Endothelial cell (in vitro differentiated cells): ENCODE data around the gene SMIM23. TPM values are rescaled to one million over a fixed set of nuclear protein-coding genes. Genes with fewer than 3 reads are reported as not detected.

Source experiments
- DNase-seq: peaks from one replicate; pipeline ENCODE4 v3.0.0; 2021; ENCODE audit warnings: low spot score
- H3K27ac Mint-ChIP-seq: one replicate; pipeline ENCODE4 v1.8.0; 2021; ENCODE audit warnings: mixed read lengths, inconsistent platforms; ENCODE audit not compliant: unreplicated experiment
- H3K27me3 Mint-ChIP-seq: one replicate; pipeline ENCODE4 v1.8.0; 2021; ENCODE audit warnings: mild to moderate bottlenecking, moderate library complexity, mixed read lengths, inconsistent platforms; ENCODE audit not compliant: unreplicated experiment
- H3K36me3 Mint-ChIP-seq: one replicate; pipeline ENCODE4 v1.8.0; 2021; ENCODE audit warnings: mild to moderate bottlenecking, low read depth, mixed read lengths, inconsistent platforms; ENCODE audit not compliant: unreplicated experiment
- H3K4me1 Mint-ChIP-seq: one replicate; pipeline ENCODE4 v1.8.0; 2021; ENCODE audit warnings: mild to moderate bottlenecking, mixed read lengths, inconsistent platforms; ENCODE audit not compliant: unreplicated experiment
- H3K4me3 Mint-ChIP-seq: one replicate; pipeline ENCODE4 v1.8.0; 2021; ENCODE audit warnings: mild to moderate bottlenecking, mixed read lengths, inconsistent platforms; ENCODE audit not compliant: unreplicated experiment
- H3K9me3 Mint-ChIP-seq: one replicate; pipeline ENCODE4 v1.8.0; 2021; ENCODE audit warnings: mixed read lengths, inconsistent platforms; ENCODE audit not compliant: unreplicated experiment
- total RNA-seq: library from RNA; stranded (reverse); fragmentation: NEBNext Ultra II Directional; extraction: Animal tissue kit (Norgen Biotek cat#: 25700); gene quantifications from one replicate; pipeline ENCODE4 v1.2.1, GENCODE V29; 2021; ENCODE audit not compliant: unreplicated experiment
- TF ChIP-seq, protein P1 (sequence below): fragments of 200-600 bp; sonication (generic); IDR thresholded peaks from one replicate; pipeline ENCODE4 v1.5.0; 2021; ENCODE audit warnings: antibody characterized with exemption; ENCODE audit not compliant: unreplicated experiment

SMIM23 gene
- total RNA-seq, 1 donor from 2014 or later = not detected

GRCh38 chr5:171832775-171833174 is 47.2 kb downstream of the SMIM23 start:
- DNase-seq = no peak
- Mint-ChIP-seq H3K4me3 (no peak overlapping the region), H3K9me3 (peaks cover 7% of the 10 kb centered on the region)

DNA sequence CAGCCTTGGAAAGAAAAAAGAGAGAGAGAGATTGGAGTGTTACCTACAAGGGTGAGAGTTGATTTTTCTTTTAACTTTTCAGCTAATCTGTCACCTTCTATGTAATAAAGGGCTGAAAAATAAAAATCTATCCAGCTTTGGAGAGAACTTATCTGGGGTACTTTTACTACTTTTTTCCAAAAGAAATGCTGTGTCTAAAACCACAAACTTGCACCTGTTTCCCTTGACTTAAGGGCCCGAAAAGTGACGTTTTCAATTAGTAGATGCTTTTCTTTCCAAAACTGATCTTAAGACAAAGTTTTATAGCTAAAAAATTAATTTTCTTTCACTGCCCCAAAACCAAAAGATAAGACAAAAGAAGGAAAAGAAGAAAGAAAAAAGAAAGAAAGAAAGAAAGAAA is 48.8 kb downstream of the SMIM23 start:
- DNase-seq = no peak
- Mint-ChIP-seq H3K4me3 (no peak overlapping the region), H3K9me3 (peaks cover 7% of the 10 kb centered on the region), H3K4me1 (no peaks in the 10 kb centered on the region), H3K27ac (no peak overlapping the region), H3K27me3 (peaks cover 2% of the 10 kb centered on the region), H3K36me3 (peaks cover 25% of the 10 kb centered on the region)
- TF ChIP-seq, protein P1, sequence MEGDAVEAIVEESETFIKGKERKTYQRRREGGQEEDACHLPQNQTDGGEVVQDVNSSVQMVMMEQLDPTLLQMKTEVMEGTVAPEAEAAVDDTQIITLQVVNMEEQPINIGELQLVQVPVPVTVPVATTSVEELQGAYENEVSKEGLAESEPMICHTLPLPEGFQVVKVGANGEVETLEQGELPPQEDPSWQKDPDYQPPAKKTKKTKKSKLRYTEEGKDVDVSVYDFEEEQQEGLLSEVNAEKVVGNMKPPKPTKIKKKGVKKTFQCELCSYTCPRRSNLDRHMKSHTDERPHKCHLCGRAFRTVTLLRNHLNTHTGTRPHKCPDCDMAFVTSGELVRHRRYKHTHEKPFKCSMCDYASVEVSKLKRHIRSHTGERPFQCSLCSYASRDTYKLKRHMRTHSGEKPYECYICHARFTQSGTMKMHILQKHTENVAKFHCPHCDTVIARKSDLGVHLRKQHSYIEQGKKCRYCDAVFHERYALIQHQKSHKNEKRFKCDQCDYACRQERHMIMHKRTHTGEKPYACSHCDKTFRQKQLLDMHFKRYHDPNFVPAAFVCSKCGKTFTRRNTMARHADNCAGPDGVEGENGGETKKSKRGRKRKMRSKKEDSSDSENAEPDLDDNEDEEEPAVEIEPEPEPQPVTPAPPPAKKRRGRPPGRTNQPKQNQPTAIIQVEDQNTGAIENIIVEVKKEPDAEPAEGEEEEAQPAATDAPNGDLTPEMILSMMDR = no peak

More at GRCh38 chr5:171832775-171833174, 47.2 kb downstream of the SMIM23 start:
- H3K27me3 Mint-ChIP-seq = peaks cover 2% of the 10 kb centered on the region
- H3K27ac Mint-ChIP-seq = no peak overlapping the region
- no peaks in the 10 kb centered on the region for H3K4me1 Mint-ChIP-seq
- peaks cover 25% of the 10 kb centered on the region for H3K36me3 Mint-ChIP-seq
- TF ChIP-seq, protein P1 = no peak

- Mint-ChIP-seq H3K4me1 (no peaks in the 10 kb centered on the region), H3K9me3 (peaks cover 7% of the 10 kb centered on the region), H3K27me3 (peaks cover 3% of the 10 kb centered on the region), H3K4me3 (no peak overlapping the region), H3K27ac (no peak overlapping the region), H3K36me3 (peaks cover 25% of the 10 kb centered on the region)
- TF ChIP-seq, protein P1 = no peak
- no peak for DNase-seq
Observed at GRCh38 chr5:171835066-171835465, 49.4 kb downstream of the SMIM23 start.

GRCh38 chr5:171837522-171837921 is 51.9 kb downstream of the SMIM23 start:
- no peak for DNase-seq
- no peak overlapping the region for H3K4me3 Mint-ChIP-seq
- H3K36me3 Mint-ChIP-seq = peaks cover 15% of the 10 kb centered on the region
- H3K9me3 Mint-ChIP-seq = no peaks in the 10 kb centered on the region
- no peaks in the 10 kb centered on the region for H3K4me1 Mint-ChIP-seq
- TF ChIP-seq, protein P1 = no peak
- H3K27me3 Mint-ChIP-seq = peaks cover 1% of the 10 kb centered on the region
- H3K27ac Mint-ChIP-seq = no peak overlapping the region

DNA sequence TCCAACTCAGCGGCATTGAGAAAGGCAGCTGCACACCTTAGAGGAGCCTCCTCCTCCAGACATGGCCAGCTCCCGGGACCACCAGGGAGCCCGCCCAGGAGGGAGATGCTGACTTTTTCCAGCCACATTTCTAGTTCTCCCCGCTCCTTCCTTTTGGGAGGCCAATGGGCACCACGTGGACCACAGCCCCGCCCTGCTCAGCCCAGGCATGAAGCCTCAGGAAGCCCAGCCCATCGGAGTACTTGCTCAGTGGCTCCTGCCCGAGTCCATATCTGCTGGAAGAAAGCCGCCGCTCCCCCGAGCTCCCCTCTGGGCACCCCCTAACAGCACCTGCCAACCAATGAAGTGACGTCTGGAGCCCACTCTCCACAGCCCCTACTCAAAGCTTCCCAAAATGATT is 52.4 kb downstream of the SMIM23 start:
- Mint-ChIP-seq H3K27me3 (peaks cover 1% of the 10 kb centered on the region), H3K36me3 (peaks cover 10% of the 10 kb centered on the region), H3K4me1 (no peaks in the 10 kb centered on the region), H3K4me3 (no peak overlapping the region), H3K27ac (no peak overlapping the region), H3K9me3 (no peaks in the 10 kb centered on the region)
- DNase-seq = no peak
- TF ChIP-seq, protein P1 = no peak
